Liver (tissue), 9 donors: ENCODE results near the gene RSPH4A. TPM values are rescaled to one million over a fixed set of nuclear protein-coding genes. Genes with fewer than 3 reads are reported as not detected.

ENCODE experiments used
- DNase-seq: peaks from one replicate; pipeline ENCODE4 v3.0.0-alpha.2; 2017; ENCODE audit warnings: low spot score
- H3K27ac ChIP-seq, 2 donors: one replicate each; pipeline ENCODE4 v1.7.0; 2013; ENCODE audit warnings: inconsistent platforms in 2 of 2, low read length in 2 of 2, control low read depth in 1 of 2, low read depth in 1 of 2, mild to moderate bottlenecking in 1 of 2
- H3K27me3 ChIP-seq, 4 donors: one replicate each; pipeline versions ENCODE4 v1.6.1 to v1.7.0; 2013; ENCODE audit warnings: low read length in 3 of 4, inconsistent platforms in 1 of 4, mild to moderate bottlenecking in 1 of 4, moderate library complexity in 1 of 4; ENCODE audit not compliant: control insufficient read depth in 4 of 4, insufficient read depth in 4 of 4
- H3K36me3 ChIP-seq, 4 donors: one replicate each; pipeline versions ENCODE4 v1.6.1 to v1.7.0; 2013; ENCODE audit warnings: low read length in 3 of 4, mild to moderate bottlenecking in 3 of 4, low read depth in 1 of 4, moderate library complexity in 1 of 4; ENCODE audit not compliant: control insufficient read depth in 4 of 4, insufficient read depth in 3 of 4
- H3K4me1 ChIP-seq, 4 donors: one replicate each; pipeline versions ENCODE4 v1.6.1 to v1.7.0; 2013; ENCODE audit warnings: low read length in 3 of 4, mild to moderate bottlenecking in 3 of 4, moderate library complexity in 1 of 4; ENCODE audit not compliant: control insufficient read depth in 4 of 4, insufficient read depth in 4 of 4
- H3K4me3 ChIP-seq, 3 donors: one replicate each; pipeline versions ENCODE4 v1.6.1 to v1.7.0; 2013; ENCODE audit warnings: low read length in 3 of 3, control low read depth in 1 of 3, low read depth in 1 of 3, mild to moderate bottlenecking in 1 of 3
- H3K9ac ChIP-seq, 2 donors: one replicate each; pipeline ENCODE4 v1.7.0; 2013; ENCODE audit warnings: low read length in 2 of 2, mild to moderate bottlenecking in 2 of 2, moderate library complexity in 2 of 2, control low read depth in 1 of 2, low read depth in 1 of 2
- H3K9me3 ChIP-seq, 4 donors: one replicate each; pipeline versions ENCODE4 v1.6.1 to v1.7.0; 2013; ENCODE audit warnings: low read length in 3 of 4; ENCODE audit not compliant: control insufficient read depth in 4 of 4
- ATF3 ChIP-seq: IDR thresholded peaks from 2 replicates; pipeline ENCODE4 v1.6.1; 2016; ENCODE audit warnings: antibody characterized with exemption
- CTCF ChIP-seq: fragments of 150-350 bp; IDR thresholded peaks from 2 replicates; pipeline ENCODE4 v1.5.1; 2017; ENCODE audit warnings: improper control_type of control experiment, low read depth, low read length; ENCODE audit not compliant: missing input control
- EGR1 ChIP-seq, 2 donors: IDR thresholded peaks; 2 replicates each; pipeline ENCODE4 v1.6.1; 2016 to 2018; ENCODE audit warnings: antibody characterized with exemption in 2 of 2, low read depth in 2 of 2
- FOXA1 ChIP-seq: IDR thresholded peaks from 2 replicates; pipeline ENCODE4 v1.6.1; 2016; ENCODE audit warnings: antibody characterized with exemption
- FOXA2 ChIP-seq: IDR thresholded peaks from 2 replicates; pipeline ENCODE4 v1.6.1; 2016; ENCODE audit warnings: antibody characterized with exemption
- GABPA ChIP-seq, 2 donors: IDR thresholded peaks in 1 of 2; conservative IDR thresholded peaks in 1 of 2; 2 replicates each; pipeline ENCODE4 v1.6.1; 2016; ENCODE audit warnings: antibody characterized with exemption in 2 of 2, mild to moderate bottlenecking in 1 of 2, moderate library complexity in 1 of 2
- HNF4A ChIP-seq, 2 donors: conservative IDR thresholded peaks; 2 replicates each; pipeline ENCODE4 v1.6.1; 2016; ENCODE audit warnings: antibody characterized with exemption in 2 of 2, mild to moderate bottlenecking in 2 of 2
- HNF4G ChIP-seq: IDR thresholded peaks from 2 replicates; pipeline ENCODE4 v1.6.1; 2016; ENCODE audit warnings: antibody characterized with exemption
- JUND ChIP-seq, 2 donors: IDR thresholded peaks; 2 replicates each; pipeline ENCODE4 v1.6.1; 2016; ENCODE audit warnings: antibody characterized with exemption in 2 of 2
- MAX ChIP-seq: IDR thresholded peaks from 2 replicates; pipeline ENCODE4 v1.6.1; 2016; ENCODE audit warnings: antibody characterized with exemption
- NR2F2 ChIP-seq: IDR thresholded peaks from 2 replicates; pipeline ENCODE4 v1.6.1; 2016; ENCODE audit warnings: antibody characterized with exemption
- RAD21 ChIP-seq, 2 donors: IDR thresholded peaks; 2 replicates each; pipeline ENCODE4 v1.6.1; 2016; ENCODE audit warnings: antibody characterized with exemption in 2 of 2, mild to moderate bottlenecking in 2 of 2
- REST ChIP-seq: IDR thresholded peaks from 2 replicates; pipeline ENCODE4 v1.6.1; 2016; ENCODE audit warnings: antibody characterized with exemption, mild to moderate bottlenecking
- RXRA ChIP-seq, 2 donors: IDR thresholded peaks; 2 replicates each; pipeline ENCODE4 v1.6.1; 2017 to 2018; ENCODE audit warnings: antibody characterized with exemption in 2 of 2, mild to moderate bottlenecking in 1 of 2
- SP1 ChIP-seq: IDR thresholded peaks from 2 replicates; pipeline ENCODE4 v1.6.1; 2018; ENCODE audit warnings: antibody characterized with exemption, mild to moderate bottlenecking
- TAF1 ChIP-seq: conservative IDR thresholded peaks from 2 replicates; pipeline ENCODE4 v1.6.1; 2016; ENCODE audit warnings: antibody characterized with exemption, mild to moderate bottlenecking
- YY1 ChIP-seq: IDR thresholded peaks from 2 replicates; pipeline ENCODE4 v1.6.1; 2016; ENCODE audit warnings: antibody characterized with exemption, mild to moderate bottlenecking
- ZBTB33 ChIP-seq: IDR thresholded peaks from 2 replicates; pipeline ENCODE4 v1.6.1; 2016; ENCODE audit warnings: antibody characterized with exemption
- WGBS: extraction: QIAGEN DNeasy Blood & Tissue Kit; methylation state at CpG from one replicate; pipeline ENCODE4 v1.1.7; 2013; 5-methylcytosine and 5-hydroxymethylcytosine counted together
- polyA plus RNA-seq, 2 donors: library from polyadenylated mRNA; stranded (reverse) in 1 of 2; unstranded in 1 of 2; fragments of 200-250 nt in 1 of 2; fragments of >200 nt in 1 of 2; fragmentation: Nextera tagmentation in 1 of 2; extraction: Ambion mirVana in 1 of 2; gene quantifications; one replicate each; pipeline versions ENCODE4 v1.2.1 to v1.2.3, GENCODE V29; 2013 to 2015
- total RNA-seq, 2 donors: library from RNA; depleted of rRNA; stranded (reverse); fragments of >200 nt; gene quantifications; one replicate each; pipeline ENCODE4 v1.2.3, GENCODE V29; 2014
- donor health status: healthy.
- donor health status: healthy.
- donor health status: healthy.
- donor health status: healthy.
- donor health status: healthy.

Gene RSPH4A
- total and polyA plus RNA-seq, 4 donors, result 0.06 to 0.50 (median 0.10) TPM; not detected in 1

- peaks cover 0 to 32% (median 24%) of the 10 kb centered on the region in 4 donors for H3K36me3 ChIP-seq
- 97% methylated on average over 2 of the region's 2 CpGs for WGBS
- H3K9ac ChIP-seq, result no peak overlapping the region
- H3K27me3 ChIP-seq, result no peaks in the 10 kb centered on the region
- H3K4me3 ChIP-seq, result no peak overlapping the region
- H3K27ac ChIP-seq, result no peak overlapping the region
- H3K4me1 ChIP-seq, result no peaks in the 10 kb centered on the region
- no peaks in the 10 kb centered on the region for H3K9me3 ChIP-seq
- no peak for DNase-seq
- TF ChIP-seq RAD21 (IDR thresholded peaks at IDR 0.05) (no peak), TAF1 (no peak), SP1 (no peak), YY1 (no peak), JUND (IDR thresholded peaks at IDR 0.05) (no peak), ZBTB33 (no peak), NR2F2 (no peak), HNF4G (no peak), HNF4A (conservative IDR thresholded peaks at IDR 0.05) (no peak), EGR1 (IDR thresholded peaks at IDR 0.05; ENCODE audit: low read depth in 2 of 2) (no peak), MAX (no peak), ATF3 (no peak), REST (no peak), FOXA2 (no peak), CTCF (no peak), GABPA (IDR thresholded peaks at IDR 0.05 in 1 of 2, conservative IDR thresholded peaks at IDR 0.05 in 1 of 2) (no peak), FOXA1 (no peak), RXRA (IDR thresholded peaks at IDR 0.05) (no peak)
Measured at GRCh38 chr6:116586738-116587137, 29.5 kb upstream of the RSPH4A start.
